ENCODE results near the gene KIF15.

GRCh38 chr3:44833394-44833793, 71.8 kb downstream of the KIF15 start:
- TF ChIP-seq MAX (IDR thresholded peaks at IDR 0.05; ENCODE audit: low read depth, low read length), result no peak
- TF ChIP-seq CTCF (IDR thresholded peaks at IDR 0.05; ENCODE audit: low read depth, low read length), result no peak

Data from NB4 (cell line).